Eye (tissue), 1 donor: ENCODE measurements around the gene GJC1.

Source experiments
- DNase-seq: peaks from one replicate; pipeline ENCODE4 v3.0.0-alpha.2; 2015

The GJC1 gene

DNA sequence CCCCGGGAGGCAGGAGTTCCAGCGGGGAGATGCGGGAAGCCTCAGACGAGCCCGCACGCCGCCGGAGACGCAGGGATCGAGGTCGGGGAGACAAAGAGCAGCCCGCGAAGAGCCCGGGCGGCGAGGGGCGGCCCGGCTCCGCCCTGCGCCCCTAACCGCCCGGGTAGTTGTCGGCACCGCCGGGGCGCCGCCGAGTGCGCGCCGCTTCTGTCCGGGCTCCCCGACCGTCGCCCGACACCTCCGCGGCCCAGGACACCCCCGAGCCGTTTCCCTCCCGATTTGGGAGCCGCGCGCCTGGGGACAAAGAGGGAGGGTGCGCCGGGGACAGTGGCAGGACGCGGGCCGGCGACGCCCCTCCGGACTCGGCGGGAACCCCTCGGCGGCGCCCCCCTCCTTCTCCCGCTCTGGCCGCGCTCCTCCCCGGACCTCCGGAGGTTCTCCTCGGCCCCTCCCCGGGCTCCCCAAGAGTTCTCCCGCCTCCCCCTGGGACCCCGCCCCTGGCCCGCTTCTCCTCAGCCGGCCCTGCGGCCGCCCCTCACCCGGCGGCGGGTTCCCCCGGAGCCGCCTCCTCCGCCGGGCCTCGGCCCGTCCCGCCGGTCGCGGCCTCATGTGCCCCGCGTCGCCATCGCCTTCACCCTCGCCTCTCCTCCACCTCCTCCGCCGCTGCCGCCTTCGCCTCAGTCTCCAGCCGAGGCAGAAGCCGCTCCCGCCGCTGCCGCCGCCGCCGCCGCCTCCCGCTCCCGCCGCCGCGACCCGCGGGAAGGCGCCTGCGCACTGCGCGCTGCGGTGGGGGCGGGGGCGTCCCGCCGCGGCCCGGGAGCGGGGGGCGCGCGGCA, at the start of gene GJC1:
Gene GJC1, minus strand, starts transcription at position 765 of the 836 bp plus-strand sequence. CDS start 24,470 bp downstream, outside the sequence.
- DNase-seq = peak; percentile 86

DNA sequence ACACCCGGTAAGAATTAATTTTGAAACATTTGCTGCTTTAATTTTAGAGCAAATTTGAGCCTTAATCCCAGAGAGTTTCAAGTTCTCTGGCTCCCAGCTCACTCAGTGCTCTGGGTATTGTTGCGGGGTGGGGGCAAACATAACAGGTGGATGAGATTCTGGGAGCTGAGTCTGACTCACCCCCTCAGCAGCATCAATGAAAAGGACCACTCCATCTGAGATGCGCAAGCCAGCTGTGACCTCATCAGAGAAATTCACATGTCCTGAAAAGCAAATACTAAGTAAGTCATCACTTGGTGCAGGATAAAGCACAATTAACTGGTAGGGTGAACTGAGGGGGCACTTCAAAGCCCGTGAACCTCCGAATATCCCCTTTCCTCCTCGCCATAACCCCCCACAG, 49.3 kb upstream of the GJC1 start:
- DNase-seq = no peak

DNA sequence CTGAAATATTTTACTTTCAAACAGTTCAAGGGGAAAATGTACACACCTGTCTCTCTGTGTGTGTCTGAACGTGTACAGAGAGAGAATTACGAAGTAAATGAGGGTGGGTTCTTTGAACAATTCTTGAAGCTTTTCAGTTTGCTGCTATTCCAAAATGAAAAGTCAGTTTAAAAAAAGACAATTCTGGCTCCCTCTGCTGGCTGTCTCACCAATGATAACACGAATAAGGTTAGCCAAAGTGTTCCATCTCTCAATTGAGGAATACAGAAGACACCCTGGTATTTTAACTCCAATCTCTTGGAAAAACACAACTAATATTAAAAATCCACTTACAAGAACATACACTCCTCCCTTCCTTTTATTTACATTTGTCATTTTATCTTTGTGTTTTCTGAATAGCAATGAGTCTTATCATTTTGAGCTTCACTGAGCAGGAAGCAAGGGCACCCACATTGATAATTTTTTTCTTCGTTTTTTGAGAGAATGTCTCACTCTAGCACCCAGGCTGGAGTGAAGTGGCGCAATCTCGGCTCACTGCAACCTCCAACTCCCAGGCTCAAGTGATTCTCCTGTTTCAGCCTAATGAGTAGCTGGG, 48.6 kb upstream of the GJC1 start:
- DNase-seq = peak; percentile 80

DNA sequence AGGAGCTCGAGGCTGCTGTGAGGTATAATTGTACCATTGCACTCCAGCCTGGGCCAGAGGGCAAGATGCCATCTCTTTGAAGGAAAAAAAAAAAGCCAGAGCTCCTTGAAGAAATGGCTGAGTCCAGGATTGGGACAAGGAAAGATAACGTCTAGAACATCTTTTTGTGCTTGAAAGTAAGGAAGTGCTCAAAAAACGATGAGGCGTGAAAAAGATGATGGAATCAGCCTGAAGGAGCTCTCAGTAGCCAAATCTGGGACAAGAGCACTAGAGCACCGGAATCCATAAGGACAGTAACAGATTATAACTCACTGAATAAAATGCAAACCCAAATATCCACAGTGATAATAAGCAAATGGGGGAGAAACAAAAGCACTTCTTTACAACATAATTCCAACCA, 47.0 kb upstream of the GJC1 start:
- DNase-seq = no peak

DNA sequence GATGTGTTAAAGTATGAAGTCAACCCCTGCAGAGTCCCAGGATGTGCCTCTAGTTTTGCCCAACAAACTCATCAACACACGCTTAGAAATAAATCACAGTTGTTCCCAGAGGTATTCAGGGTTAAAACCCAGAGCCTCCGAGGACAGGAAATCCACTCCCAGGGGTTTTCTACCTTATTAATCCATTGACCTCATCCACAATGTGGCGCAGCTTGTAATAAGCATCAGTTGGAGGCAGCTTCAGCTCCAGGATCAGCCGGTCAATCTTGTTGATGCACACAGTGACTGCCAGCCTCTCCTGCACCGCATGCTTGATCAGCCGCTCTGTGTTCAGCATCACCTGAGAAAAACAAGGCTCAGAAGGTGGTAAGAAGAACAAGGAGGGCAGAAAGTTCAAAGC, 45.7 kb upstream of the GJC1 start:
- DNase-seq = no peak

DNA sequence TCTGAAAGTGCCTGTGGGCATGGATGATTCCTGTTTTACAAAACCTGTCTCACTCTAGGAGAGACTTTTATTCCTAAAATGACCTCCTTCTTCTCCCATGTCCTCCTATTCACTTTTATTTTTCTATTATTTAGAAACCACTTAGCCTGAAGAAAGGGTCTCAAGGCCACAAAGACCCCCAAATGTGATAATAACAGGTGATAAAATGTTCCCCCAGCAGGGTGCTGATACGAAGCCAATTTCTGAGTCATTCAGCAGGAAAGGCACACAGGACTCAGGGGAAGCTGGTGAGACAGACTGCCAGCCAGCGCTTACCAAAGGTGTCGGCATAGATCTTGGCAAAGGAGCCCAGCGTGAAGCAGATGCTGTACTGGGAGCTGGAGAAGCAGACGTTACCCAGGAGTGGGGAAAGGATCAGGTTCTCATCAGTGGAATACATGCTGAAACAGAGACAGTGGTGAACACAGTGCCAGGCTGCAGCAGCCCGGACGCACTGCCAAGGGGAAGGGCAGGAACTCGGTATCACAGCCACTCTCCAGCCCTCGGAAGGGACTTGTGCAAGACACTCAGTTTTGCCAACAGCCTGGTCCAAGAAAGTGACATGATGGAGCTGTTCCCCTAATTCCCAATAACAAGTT, 42.2 kb upstream of the GJC1 start:
- no peak for DNase-seq

DNA sequence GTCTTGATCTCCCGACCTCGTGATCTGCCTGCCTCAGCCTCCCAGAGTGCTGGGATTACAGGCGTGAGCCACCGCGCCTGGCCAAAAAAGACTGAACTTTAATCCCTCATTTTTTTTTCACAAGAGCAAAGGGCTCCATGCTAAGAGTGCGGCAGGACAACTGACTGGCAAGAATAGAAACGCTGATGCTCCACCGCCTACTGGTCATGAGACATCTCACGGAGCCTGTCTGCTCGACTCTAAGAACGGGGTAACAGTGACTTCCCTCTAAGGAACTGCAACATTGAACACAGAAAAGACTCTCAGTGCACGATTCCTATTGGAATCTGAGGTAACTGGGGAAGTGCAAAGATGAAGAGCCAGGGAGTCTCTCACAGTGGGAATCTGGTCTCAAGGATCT, 41.5 kb upstream of the GJC1 start:
- no peak for DNase-seq

DNA sequence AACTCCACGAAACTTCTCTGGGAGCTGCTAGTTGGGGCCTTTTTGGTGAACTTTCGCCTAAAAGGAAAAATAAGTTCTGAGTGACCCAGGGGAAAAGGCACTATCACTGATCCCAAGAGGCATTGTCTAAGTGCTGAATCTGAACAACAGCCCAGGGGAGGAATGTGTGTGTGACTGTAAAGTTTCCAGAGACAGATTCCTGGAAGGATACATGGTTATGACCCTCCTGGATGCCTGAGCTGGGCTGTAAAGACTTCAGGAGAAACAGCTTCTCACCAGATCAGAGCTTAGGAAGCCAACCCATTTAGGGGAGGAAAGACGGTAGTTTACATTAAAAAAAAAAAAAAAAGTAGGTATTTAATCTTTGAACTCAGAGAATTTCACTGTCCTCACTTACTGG, 37.8 kb upstream of the GJC1 start:
- DNase-seq = no peak

DNA sequence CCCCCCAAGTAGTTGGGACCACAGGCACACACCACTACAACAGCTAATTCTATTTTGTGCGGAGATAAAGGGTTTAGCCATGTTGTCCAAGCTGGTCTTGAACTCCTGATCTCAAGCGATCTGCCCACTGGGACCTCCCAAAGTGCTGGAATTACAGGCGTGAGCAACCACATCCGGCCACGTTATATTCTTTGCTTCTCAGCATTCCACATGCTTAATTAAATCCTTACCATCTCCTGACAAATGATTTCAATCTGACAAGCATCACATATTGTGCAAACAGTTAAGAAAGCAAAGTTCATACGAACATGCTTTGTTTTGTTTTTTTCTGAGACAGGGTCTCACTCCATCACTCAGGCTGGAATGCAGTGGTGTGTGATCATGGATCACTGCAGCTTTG, 35.8 kb upstream of the GJC1 start:
- DNase-seq = no peak

DNA sequence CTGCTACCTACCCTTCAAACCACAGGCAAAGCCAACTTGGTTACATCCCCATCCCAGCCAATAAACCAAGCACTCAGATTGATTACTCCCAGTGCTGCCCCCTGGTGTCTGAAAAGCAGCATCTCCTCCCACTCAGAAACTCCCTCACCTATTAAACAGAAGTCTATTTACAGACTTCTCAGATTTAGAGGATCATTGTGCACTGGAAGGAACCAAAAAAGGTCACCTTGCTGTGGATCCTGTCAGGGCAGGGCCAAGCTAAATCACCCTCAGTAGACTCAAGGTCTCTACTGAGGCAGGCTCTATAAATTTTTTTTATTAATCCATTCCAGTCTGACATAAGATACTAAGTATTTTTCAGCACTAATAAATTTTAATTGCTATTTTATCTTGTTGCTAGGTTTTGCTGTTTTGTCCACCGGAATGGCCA, 35.2 kb upstream of the GJC1 start:
- DNase-seq = peak; percentile 91

DNA sequence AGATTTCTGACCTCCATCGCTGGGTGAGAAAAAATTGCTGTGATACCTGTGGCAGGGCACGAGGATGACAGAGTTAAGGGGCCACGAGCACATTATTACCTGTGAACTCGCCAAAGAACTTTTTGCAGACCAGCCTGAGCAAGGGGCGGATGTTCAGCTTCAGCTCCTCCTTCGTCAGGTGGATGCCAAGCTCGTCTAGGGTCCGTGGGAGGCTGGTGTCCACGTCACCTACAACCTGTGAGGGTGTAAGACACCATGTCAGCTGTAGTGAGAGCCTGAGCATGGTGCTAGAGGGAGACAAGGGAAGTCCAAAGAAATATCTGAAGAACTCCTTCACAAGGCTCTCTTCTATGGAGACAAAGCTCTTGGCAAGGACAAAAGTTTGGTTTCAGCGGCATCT, 34.7 kb upstream of the GJC1 start:
- DNase-seq = no peak

DNA sequence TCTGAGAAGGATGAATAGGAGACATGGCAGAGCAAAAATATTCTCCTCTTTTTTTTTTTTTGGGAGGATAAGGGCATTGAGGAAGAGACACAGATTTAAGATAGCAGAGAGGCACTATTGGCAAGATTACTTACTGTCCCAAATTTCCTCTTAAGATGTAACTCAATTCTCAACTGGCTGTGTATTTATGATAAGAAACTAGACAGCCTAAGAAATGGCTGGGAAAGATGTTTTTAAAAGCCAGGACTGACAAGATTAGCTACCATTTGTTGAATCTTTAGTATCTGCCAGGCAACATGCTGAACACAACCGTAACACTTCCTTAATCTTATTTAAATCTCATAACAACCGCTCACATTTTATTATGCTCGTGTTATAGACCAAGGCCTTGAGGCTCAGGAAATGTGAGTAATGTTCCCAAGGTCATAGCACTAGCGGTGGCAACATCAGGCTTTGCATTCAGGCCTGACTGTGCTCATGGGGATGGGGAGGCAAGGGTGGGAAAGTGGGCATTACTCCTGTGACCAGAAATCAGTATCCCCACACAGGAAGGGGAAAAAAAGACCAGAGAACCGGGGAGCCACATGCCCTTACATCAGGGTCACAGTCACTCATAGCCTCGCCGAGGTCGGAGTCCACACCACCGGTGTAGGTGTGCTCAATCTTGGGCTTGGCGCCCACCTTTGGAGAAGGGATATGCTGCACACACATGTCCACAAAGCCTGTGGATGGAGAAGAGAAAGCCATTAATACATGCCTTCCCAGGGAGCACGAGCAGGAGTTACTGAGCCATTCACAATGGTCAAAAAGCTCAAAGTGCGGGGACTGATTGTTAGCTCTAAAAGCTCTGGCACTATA, 33.2 kb upstream of the GJC1 start:
- DNase-seq = no peak

DNA sequence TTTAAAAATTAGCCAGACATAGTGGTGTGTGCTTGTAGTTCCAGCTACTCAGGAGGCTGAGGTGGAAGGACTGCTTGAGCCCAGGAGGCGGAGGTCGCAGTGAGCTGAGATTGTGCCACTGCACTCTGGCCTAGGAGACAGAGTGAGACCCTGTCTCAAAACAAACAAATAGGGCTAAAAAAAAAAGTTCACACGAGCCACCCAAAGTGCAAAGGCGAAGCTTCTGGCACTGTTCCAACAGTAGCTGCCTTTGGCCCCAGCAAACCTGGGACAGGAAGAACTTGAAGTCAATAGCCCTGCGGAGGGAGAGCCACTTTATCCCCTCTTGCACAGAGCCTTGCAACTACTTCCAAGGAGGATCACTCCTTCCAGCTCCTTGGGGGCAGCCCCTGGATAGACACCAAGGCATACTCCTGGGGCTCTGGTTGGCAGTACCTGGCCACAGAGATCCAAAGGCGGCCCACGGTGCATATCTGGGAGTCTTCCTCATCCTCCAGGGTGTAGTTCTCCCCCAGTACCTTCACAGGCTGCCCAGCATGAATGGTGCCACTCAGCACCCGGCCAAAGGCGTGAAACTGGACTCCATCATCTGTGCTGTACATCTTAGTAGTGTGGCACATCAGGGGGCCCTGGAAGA, 32.3 kb upstream of the GJC1 start:
- DNase-seq = no peak

DNA sequence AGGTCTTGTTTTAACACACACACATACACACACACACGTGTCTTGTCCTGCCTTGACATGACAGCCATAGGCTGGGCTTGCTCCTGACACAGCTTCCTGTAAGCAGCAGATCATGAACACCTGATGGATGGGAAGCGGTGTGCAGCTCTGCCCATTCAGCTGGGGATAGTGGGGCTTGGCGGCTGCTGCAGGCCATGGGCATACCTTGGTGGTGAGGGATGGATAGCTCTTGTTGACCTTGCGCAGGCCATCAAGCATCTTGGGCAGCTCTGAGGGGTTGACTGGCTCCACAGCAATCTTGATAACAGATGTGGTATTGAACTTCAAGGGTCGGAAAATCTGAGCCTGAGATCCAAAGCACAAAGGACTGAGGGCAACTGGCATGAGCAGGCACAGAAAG, 29.6 kb upstream of the GJC1 start:
- no peak for DNase-seq

DNA sequence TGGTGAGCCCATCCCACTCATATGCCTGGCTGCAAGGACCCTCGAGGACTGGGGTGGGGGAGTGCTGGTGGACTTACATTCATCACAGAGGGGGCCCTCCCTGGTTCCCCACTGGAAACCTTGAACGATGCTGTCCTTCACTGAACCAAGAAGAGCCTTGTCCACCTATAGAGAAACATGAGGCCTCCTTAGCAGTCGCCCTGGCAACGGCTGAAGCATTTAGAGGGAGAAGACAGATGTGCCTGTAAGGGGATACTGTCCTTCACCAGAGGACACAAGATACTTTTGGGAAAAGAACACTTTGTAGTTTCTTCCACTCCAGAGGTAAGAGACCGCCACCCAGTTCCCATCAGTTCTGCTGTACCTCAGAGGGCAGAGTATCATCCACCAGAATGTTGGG, 24.1 kb upstream of the GJC1 start:
- DNase-seq = no peak

DNA sequence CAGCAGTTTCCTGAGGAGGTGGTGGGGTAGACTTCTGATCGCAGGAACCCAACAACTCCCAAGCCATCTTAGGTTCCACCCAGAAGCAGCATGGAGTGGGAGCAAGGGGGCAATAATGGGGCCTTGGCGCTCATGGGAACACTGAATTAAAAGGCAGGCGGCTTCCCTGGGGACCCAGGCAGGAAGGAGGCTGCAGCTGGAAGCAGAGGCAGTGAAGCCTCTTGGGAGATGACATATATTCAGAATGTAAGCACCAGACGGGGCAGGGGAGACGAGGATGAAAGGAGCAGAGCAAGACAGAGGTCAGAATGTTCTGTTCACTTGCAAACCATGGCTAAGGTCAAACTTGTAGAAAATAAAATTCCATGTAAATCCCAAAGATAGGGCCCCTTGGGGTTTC, 20.5 kb upstream of the GJC1 start:
- no peak for DNase-seq

DNA sequence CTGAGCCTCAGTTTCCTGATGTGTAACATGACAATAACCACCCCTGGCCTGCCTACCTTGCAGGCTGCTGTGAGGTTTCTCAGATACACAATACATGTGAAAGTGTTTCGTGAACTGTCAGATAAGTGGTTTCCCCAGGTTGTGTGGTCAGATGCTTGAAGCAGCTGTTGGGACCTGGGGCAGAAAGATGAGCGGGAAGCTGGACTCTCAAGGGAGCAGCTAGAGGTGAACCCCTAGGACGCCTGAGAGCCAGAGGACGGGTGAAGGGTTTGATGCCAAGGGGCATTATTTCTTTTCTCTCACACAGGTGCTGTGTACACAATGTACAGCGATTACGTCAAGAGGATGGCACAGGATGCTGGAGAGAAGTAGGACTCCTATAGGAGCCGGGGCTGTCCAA, 19.9 kb upstream of the GJC1 start:
- no peak for DNase-seq

DNA sequence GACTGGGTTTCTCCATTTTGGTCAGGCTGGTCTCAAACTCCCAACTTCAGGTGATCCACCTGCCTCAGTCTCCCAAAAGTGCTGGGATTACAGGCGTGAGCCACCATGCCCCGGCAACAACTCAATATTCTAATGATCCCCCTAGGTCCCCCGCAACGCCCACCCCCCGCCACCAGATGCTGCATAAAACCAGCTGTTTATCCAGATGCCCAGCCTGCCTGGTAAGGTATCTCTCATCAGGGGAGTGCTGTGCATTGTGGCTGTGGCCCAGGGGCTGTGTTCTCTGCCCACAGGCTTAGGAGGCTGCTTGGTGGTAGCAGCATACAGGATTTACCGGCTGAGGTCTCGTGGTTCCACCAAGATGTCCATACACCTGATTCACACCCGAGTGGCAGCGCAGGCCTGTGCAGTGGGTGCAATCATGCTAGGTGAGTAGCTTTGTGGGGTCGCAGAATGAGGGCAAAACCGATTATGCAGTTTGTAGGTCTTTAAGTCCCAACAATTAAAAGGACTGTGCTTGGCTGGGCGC, 18.9 kb upstream of the GJC1 start:
- no peak for DNase-seq

DNA sequence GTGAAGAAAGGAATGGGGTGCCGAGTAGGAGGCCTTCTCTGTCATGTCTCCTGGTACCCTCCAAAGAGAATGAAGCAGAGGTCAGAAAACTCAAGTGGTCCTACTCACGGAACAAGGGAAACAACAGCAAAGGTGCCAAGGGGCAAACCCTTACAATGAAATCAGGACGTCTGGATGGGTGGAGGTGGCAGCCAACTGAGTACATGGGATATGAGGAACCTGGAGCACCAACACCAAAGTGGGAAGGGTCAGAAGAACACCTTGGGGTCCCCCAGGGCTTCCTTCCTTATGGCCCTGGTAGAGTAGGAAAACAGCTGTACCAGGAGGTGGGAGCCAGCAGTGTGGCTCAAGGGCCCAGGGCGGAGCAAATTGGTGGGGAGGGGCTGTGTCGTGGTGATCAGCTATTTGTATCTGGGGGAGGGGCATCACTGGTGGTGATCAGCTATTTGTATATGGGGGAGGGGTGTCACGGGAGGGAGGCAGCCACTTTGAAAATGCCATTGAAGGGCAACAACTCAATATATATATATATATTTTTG, 18.2 kb upstream of the GJC1 start:
- DNase-seq = no peak

DNA sequence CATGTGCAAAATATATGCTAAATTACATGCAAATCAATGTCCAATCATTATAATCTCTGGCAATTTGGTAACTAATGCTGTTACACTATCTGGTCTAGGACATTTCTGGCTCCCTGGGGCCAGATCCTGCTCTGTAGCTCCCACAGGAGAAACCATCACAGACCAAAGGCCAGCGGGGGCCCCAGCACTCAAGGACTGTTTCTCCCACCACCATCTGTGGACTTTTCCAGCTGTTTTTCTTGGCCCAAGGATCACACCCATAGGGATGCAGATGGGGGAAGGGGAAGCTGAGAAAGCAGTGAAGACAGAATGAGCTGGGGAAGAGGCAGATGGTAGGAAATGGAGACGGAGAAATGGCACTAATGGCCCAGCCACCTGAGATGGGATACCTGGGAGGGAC, 17.5 kb upstream of the GJC1 start, which contains the start of gene HIGD1B:
Gene HIGD1B, plus strand, starts transcription at position 298 of the 400 bp plus-strand sequence. CDS start 270 bp downstream, outside the sequence.
- DNase-seq = no peak

DNA sequence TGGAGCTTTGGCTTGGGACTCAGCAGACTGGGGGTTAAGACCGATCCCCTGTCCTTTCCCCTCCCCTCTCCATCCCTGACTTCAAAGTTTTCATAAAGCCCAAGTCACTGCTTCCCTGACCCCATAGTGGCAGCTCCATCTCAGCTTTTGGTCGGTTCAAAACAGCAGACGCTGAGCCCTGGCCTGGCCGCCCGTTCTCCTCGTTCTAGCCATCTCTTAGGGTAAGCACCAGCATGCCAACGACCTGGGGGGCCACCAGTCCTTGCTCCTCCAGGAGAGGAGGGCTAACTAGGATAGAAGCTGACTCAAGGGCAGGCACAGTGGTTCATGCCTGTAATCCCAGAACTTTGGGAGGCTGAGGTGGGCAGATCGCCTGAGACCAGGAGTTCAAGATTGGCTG, 16.1 kb upstream of the GJC1 start:
- no peak for DNase-seq

DNA sequence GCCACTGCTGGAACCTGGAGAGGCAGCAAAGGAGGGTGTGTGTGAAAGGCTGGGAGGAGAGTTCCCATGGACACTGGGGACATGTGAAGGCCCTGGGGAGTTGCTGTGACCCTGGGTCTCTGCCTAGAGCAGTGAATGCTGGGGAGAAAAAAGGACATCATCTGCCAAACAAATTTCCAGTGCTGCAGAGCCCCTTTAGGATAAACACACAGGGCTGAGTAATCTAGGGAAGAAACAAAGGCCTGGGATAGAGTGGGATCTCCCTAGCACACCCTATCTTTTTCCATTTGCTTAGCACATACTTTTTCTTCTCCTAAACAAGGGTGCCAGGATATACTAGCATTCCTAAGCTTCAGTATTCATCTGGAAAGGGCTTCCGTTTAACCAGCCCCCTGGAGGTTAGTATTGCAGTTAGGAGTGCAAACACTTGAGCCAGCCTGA, 14.3 kb upstream of the GJC1 start:
- DNase-seq = no peak
